GM18873 (cell line): ENCODE data around the gene TRIM13.
A peak's percentile ranks its signal among the peaks of the same experiment; 100 is the strongest.
"Not testable (repeated sequence)": the region's sequence is repeated elsewhere in the genome, so short reads cannot be mapped to it uniquely, and the experiment has no call there.

ENCODE experiments used
- ATAC-seq: cut with Tn5 transposase; IDR thresholded peaks from one replicate; pipeline ENCODE4 v1.9.1; 2021; ENCODE audit warnings: mild to moderate bottlenecking, moderate library complexity, moderate number of reproducible peaks; ENCODE audit not compliant: unreplicated experiment, low FRiP score

The TRIM13 gene

DNA sequence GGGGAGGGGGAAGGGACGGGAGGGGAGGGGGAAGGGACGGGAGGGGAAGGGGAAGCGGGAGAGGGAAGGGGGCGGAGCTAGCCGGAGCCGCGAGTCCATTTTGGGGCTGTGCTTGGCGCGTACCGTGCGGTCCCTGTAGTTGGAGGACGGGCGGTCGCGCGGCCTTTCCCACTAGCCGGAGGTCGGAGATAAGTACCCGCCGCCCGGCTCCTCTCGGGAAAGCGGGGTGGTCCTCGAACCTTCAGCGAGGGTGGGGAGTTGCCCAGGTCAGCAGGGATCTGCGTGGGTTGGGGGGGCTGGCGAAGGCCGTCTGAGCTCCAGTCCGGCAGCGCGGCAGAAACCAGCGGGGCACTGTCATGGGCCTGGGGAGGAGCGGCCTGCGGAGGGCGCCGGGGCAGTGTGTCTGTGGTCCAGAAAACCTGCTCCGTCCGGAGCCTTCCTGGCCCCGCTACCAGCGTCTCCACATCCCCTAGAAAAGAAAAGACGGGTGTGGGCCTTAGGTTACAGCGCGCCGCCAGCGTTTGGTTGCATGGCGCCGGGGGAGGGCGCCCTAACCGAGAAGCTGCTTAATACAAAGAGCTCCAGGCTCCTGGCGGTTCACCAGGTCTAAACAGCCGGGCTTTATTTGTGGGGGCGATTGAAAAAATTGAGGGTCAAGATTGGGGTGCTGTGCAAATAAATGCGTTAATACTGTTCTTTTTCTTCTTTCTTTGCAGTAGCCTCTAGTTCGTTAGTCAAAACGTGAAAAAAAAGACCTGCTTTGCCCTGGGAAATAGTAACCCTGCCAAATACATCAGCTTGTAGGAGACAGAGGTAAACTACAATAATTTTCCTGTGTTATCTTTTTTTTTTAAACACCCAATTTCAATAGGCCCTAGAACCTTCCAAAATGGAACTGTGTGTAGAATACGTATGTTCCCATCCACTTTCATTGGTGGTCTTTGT, at the start of gene TRIM13:
Gene TRIM13 (plus strand): TSS at position 92 of the 945 bp plus-strand sequence. CDS start 14,899 bp downstream, outside the sequence.
- peak; percentile 57 for ATAC-seq

DNA sequence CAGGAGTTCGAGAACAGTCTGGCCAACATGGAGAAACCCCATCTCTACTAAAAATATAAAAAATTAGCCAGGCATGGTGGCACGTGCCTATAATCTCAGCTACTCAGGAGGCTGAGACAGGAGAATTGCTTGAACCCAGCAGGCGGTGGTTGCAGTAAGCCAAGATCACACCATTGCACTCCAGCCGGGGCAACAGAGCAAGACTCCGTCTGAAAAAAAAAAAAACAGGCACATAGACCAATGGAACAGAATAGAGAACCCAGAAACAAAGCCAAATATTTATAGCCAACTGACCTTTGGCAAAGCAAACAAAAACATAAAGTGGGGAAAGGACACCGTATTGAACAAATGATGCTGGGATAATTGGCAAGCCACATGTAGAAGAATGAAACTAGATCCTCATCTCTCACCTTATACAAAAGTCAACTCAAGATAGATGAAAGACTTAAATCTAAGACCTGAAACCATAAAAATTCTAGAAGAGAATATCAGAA, 48.0 kb upstream of the TRIM13 start:
- ATAC-seq = not testable (repeated sequence)

DNA sequence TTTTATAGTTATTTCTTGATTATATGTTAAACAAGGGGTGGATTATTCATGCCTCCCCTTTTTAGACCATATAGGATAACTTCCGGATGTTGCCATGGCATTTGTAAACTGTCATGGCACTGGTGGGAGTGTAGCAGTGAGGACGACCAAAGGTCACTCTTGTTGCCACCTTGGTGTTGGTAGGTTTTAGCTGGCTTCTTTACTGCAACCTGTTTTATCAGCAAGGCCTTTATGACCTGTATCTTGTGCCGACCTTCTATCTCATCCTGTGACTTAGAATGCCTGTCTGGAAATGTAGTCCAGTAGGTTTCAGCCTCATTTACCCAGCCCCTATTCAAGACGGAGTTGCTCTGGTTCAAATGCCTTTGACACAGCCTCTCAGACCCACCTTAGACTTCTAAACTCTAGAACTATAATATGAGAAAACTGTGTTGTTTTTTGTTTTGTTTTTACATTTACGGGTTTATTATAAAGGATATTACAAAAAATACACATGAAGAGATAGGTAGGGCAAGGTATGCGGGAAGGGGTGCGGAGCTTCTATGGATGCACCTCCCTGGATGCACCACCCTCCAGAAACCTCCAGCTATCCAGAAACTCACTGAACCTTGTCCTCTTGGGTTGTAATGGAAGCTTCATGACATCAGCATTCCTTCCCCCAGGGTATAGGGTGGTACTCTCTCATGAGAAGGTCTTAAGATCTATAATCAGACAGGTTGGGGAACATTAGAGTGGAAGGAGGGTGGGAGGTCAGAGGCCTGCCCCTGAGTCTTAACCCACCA, 44.9 kb upstream of the TRIM13 start:
- no peak for ATAC-seq

DNA sequence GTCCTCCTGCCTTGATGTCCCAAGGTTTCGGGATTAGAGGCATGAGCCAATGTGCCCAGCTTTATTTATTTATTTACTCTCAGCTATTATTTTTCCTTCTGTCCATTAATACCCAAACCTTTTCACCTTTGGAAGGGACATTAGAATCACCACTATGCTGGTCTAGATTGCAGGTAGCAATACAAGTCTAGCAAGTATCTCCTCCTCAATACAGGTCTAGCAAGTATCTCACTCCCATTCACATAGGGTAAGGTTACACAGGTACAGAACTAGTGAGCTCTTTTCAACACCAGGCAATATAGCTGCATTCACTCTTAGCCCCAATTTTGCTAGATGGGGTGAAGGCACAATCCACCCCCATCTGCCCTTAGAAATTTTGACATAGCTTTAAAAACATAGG, 43.3 kb upstream of the TRIM13 start:
- ATAC-seq = no peak

DNA sequence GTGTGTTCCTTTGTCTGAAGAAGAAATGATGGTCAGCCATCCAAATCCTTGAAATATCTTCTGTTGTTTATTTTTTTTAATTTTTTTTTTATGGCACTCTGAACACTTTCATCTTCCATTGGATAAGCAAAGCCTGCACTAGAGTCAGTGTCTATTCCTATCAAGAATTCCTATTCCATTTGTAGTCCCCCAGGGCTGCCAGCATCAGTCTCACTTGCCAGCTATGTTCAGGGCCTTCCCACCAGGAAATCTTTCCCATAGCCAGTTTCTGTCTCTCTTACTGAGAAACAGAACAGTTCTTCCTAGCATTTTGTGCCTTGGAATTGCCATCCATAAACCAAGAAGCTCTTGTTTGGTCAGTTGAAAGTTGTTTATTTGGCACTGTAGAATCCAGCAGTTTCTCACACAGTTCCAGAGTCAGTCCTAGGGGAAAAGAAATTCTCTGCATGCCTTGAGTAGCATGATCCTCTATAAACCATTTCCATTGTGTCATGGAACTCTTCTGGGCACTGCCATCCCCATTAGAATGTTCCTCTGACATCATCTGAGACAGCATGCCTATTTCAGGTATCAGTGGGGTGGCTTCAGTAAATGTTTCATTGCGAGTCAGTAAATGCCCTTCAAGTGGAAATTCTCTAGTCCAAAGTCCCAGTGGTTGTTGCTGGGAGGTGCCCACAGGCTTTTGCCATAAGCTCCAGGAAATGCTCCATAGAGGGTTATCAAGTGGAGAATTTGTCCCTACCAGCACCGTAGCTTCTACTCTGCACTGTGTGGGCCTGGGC, 42.0 kb upstream of the TRIM13 start:
- ATAC-seq = no peak

GRCh38 chr13:49956131-49956530, 40.7 kb upstream of the TRIM13 start:
- no peak for ATAC-seq

DNA sequence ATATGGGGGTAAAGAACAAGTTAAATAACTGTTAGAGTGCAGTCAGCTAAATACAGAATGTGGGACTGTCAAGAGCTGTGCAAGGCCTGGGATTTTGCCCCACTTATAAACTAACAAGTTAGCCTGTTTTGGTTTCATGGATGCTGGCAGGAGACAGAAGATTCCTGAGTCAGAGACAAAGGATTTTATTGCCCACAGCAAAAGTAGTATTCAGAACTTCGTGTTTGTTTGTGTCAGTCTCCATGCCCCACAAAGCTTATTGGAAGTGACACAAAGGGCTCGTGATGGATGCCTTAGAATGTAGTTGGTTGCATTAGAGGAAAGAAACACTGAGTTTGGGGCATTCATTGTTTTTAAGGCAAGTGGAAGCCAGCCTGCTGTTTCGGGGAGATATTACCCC, 38.5 kb upstream of the TRIM13 start:
- no peak for ATAC-seq

- ATAC-seq = no peak
Measured at GRCh38 chr13:49967456-49967855, 29.4 kb upstream of the TRIM13 start.

DNA sequence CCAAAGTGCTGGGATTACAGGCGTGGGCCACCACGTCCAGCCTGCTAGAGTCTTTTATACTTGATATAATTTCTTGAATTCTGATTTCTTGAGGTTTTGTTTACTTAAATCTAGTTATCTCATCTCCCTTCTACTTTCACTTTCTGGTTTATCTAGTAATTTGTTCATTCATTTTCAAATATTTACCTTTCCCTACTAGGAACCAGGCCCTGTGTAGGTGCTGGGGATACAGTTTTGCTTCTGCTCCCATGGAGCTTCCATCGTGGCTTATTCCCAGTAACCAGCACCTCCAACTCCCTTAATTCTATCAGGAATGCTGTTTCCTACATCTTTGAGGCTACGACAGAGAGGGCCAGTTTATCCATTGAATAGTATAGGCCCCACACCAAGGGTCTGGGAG, 24.1 kb upstream of the TRIM13 start:
- no peak for ATAC-seq

GRCh38 chr13:49975826-49976225, 21.0 kb upstream of the TRIM13 start:
- ATAC-seq = no peak

- ATAC-seq = peak; percentile 56
Measured at GRCh38 chr13:49976314-49977258, 20.3 kb upstream of the TRIM13 start.

GRCh38 chr13:49977992-49978391, 18.9 kb upstream of the TRIM13 start:
- ATAC-seq = no peak

- no peak for ATAC-seq
Measured at GRCh38 chr13:49980266-49980665, 16.6 kb upstream of the TRIM13 start.

GRCh38 chr13:49985129-49985528, 11.7 kb upstream of the TRIM13 start:
- ATAC-seq = no peak

- ATAC-seq = no peak
Measured at GRCh38 chr13:49986471-49986870, 10.4 kb upstream of the TRIM13 start.

DNA sequence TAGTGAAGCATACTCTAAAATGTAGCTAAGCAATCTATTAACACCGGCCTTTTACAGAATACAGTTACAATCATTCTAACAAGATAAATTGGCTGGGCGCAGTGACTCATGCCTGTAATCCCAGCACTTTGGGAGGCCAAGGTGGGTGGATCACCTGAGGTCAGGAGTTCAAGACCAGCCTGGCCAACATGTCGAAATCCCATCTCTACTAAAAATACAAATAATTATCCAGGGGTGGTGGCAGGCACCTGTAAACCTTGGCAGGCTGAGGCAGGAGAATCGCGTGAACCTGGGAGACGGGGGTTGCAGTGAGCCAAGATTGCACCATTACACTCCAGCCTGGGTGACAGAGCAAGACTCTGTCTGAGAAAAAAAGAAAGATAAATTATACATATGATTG, 6.2 kb upstream of the TRIM13 start:
- not testable (repeated sequence) for ATAC-seq

GRCh38 chr13:49993111-49993510, 3.7 kb upstream of the TRIM13 start:
- no peak for ATAC-seq

DNA sequence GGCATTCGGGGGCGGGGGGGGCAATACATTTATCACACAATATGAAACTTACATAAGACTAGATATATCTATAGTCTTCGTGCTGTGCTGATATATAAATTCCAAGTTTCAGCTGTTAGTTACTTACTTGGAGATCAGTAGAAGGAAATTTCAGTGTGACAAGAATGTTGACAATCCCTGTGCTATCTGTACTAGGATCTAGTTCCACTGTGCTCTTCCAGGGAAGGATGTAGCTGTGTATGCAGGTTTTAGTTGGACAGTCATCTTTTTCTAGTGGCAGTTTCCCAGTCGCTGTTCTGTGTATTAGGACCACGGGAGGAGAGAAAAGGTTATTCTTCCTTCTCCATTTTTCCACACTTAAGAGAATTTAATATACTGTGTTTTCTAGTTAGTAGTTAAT, 3.2 kb upstream of the TRIM13 start:
- no peak for ATAC-seq

- no peak for ATAC-seq
Measured at GRCh38 chr13:49995625-49996101, 1.2 kb upstream of the TRIM13 start.
